ENCODE data around the gene ZDHHC22.

Gene ZDHHC22

DNA sequence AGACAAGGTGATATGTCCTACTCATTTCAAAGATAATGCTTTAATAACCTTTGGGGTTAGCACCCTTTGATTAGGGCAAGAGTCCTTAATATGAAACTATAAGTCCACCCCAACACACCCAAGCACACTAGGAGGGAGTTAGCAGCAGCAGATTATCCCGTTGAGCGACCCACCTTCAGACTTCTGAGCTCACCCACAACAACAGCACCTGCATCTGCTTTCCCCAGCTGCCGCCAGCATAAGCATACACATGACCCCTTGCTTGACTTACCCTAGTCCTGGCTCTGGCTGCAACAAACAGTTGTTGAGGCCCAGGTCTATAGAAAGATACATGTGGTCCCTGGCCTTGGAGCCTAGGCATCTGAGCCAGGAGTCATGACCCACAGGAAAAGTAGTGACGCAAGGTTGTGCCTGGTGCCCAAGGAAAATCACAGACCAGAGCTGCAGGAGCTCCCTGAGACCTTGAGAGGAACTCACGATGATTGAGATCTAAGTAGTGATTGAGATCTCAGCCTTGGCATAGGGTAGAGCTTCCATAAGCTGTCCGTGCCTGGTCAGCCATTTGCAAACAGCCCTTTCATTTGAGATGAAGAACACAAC, 19.0 kb downstream of the ZDHHC22 start:
- Mint-ChIP-seq H3K27me3 (ENCODE audit: low read depth, poor library complexity) (peaks cover 63% of the 10 kb centered on the region), H3K4me3 (no peak overlapping the region), H3K36me3 (ENCODE audit: low read depth) (peaks cover 5% of the 10 kb centered on the region), H3K4me1 (peaks cover 19% of the 10 kb centered on the region), H3K9me3 (no peaks in the 10 kb centered on the region), H3K27ac (no peak overlapping the region)
- TF ChIP-seq, protein P1, sequence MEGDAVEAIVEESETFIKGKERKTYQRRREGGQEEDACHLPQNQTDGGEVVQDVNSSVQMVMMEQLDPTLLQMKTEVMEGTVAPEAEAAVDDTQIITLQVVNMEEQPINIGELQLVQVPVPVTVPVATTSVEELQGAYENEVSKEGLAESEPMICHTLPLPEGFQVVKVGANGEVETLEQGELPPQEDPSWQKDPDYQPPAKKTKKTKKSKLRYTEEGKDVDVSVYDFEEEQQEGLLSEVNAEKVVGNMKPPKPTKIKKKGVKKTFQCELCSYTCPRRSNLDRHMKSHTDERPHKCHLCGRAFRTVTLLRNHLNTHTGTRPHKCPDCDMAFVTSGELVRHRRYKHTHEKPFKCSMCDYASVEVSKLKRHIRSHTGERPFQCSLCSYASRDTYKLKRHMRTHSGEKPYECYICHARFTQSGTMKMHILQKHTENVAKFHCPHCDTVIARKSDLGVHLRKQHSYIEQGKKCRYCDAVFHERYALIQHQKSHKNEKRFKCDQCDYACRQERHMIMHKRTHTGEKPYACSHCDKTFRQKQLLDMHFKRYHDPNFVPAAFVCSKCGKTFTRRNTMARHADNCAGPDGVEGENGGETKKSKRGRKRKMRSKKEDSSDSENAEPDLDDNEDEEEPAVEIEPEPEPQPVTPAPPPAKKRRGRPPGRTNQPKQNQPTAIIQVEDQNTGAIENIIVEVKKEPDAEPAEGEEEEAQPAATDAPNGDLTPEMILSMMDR (IDR thresholded peaks at IDR 0.05) = no peak
- DNase-seq = no peak

DNA sequence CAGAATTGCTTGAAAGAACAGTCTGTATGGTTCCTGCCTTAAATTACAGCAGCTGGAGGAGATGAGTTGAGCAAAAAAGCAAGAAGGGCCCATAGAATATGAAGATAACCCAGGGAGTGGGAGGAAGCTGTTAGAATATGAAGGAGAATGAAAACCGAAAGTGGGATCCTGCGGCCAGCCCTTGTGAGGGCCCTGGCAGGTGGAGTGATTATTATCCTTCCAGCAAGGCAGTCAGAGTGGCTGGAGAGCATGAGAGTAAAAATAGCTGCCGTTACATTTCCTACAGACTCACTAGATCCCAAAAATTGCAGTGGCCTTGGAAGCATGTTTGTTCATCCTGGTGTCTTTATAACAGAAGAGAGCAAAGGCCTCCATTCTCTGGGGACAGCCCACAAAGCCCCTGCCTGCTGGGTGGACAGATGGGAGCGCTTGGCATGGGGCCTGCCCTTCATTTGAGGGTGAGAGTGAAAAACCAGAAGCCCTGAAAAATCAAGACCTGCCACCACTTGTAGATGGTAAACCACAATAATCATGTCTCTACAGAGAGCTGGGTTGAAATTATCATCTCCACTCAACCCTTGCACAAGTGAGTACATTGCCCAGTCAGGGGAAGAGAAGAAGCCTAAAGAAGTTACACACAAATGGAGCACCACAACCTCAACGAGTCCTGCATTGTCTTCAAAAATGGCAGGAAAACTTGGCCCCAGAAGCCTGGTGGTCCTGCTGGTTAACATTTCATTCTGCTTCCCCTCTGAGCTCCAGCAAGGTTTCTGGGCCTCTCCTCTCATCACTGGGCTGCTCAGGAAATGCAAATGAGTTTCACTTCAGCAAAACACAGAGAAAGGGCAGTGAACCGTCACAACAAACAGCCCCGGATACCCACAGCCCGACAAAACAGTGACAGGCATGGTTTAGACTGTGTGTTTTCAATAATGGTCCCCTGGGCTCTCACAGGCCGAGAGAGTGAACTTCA, 20.5 kb downstream of the ZDHHC22 start:
- Mint-ChIP-seq H3K4me3 (no peak overlapping the region), H3K27me3 (ENCODE audit: low read depth, poor library complexity) (peaks cover 47% of the 10 kb centered on the region), H3K27ac (no peak overlapping the region), H3K36me3 (ENCODE audit: low read depth) (peaks cover 10% of the 10 kb centered on the region), H3K4me1 (peaks cover 19% of the 10 kb centered on the region), H3K9me3 (no peaks in the 10 kb centered on the region)
- no peak for DNase-seq
- TF ChIP-seq, protein P1 (IDR thresholded peaks at IDR 0.05) = no peak

DNA sequence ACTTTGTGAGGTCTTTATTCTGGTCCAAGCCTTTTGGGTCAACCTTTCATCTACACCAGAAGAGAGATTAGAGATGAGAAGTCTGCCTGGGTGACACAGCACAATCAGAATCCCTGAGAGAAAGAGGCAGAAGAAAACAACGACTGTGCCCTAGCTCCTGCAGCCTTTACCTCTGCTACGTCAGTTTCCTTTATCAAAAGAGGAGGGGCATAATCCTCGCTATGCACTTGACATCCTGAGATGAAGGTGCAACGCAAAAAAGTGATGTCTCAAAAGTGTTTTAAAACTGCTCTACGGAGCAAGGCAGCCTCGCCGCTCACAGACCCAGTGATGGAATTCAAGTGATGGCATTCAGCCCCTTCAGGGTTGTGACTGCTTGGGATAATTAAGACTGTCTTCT, 21.7 kb downstream of the ZDHHC22 start:
- Mint-ChIP-seq H3K4me1 (peaks cover 14% of the 10 kb centered on the region), H3K36me3 (ENCODE audit: low read depth) (peaks cover 17% of the 10 kb centered on the region), H3K27ac (no peak overlapping the region)

DNA sequence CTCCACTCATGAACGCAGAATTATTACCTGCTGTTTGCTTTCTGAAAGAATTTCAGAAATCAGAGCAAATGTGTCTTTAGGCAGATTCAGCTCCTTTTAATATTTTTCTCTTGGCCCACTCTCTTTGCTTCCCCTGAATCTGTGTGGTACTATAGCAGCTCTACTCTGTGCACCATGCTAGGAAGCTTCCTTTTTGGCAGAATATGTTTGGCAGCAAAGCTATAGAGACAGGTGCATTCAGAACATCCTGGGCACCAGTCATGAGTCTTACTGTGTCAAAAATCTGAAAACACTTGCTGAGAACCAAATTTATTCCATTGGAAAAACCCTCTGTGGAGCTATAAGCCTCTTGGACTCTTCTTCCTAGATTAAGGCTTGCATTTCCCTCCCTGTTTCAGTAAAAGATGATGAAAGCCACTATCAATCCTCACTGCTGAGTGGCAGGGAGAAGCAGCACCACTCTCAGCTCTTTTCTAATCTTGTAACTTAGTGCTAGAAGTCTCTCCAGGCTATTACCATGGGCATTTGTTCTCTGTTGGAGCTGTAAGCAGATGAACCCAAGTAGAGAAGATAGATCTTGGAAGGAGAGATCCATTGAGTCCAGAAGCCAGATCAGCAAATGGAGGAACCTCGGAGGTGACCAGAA, 25.3 kb downstream of the ZDHHC22 start:
- H3K4me3 Mint-ChIP-seq = no peak overlapping the region
- H3K4me1 Mint-ChIP-seq = peaks cover 12% of the 10 kb centered on the region
- TF ChIP-seq, protein P1 (IDR thresholded peaks at IDR 0.05) = no peak
- no peak overlapping the region for H3K27ac Mint-ChIP-seq
- H3K27me3 Mint-ChIP-seq (ENCODE audit: low read depth, poor library complexity) = no peaks in the 10 kb centered on the region
- peaks cover 34% of the 10 kb centered on the region for H3K36me3 Mint-ChIP-seq (ENCODE audit: low read depth)
- H3K9me3 Mint-ChIP-seq = no peaks in the 10 kb centered on the region
- DNase-seq = no peak

More for the DNA sequence above, 21.7 kb downstream of the ZDHHC22 start:
- no peak for DNase-seq
- H3K9me3 Mint-ChIP-seq = no peaks in the 10 kb centered on the region
- no peak overlapping the region for H3K4me3 Mint-ChIP-seq
- TF ChIP-seq, protein P1 (IDR thresholded peaks at IDR 0.05) = no peak
- H3K27me3 Mint-ChIP-seq (ENCODE audit: low read depth, poor library complexity) = peaks cover 35% of the 10 kb centered on the region

DNA sequence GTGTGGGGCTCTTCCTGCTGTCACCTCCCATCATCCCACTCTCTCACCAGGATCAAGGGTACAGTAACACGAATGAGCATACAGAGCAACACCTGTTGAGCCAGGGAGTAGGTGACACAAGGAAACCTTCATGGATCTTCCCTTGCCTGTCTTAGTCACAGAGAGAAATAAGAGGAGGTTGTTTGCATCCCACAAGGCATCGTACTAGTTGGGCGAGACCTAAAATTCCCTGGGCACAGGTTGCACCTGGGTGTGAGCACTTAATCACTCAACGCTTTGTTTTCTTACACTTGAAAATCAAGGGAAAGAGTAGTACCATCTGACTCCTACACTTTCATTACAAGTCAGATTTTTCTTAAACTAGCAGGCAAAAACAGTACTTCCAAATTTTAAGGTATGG, 27.0 kb downstream of the ZDHHC22 start:
- Mint-ChIP-seq H3K27ac (no peak overlapping the region), H3K4me3 (no peak overlapping the region), H3K9me3 (no peaks in the 10 kb centered on the region), H3K27me3 (ENCODE audit: low read depth, poor library complexity) (no peaks in the 10 kb centered on the region), H3K4me1 (peaks cover 11% of the 10 kb centered on the region), H3K36me3 (ENCODE audit: low read depth) (peaks cover 30% of the 10 kb centered on the region)
- TF ChIP-seq, protein P1 (IDR thresholded peaks at IDR 0.05) = no peak
- DNase-seq = no peak
